ENCODE results near the gene INHBE.

- TF ChIP-seq NR2C2 (CRISPR knock-in tag; IDR thresholded peaks at IDR 0.05) (no peak), NFATC4 (CRISPR knock-in tag; IDR thresholded peaks at IDR 0.05) (no peak), CTCF (IDR thresholded peaks at IDR 0.05) (no peak), HMGXB4 (CRISPR knock-in tag; IDR thresholded peaks at IDR 0.05) (no peak)
These were observed 36.9 kb upstream of the INHBE start for GRCh38 chr12:57418255-57418654.
